Measurements from ENCODE around the gene MAEA. TPM values are rescaled to one million over a fixed set of nuclear protein-coding genes. Genes with fewer than 3 reads are reported as not detected.

Gene MAEA
- total RNA-seq, 1 donor from 2014 or later = 68.2 TPM

DNA sequence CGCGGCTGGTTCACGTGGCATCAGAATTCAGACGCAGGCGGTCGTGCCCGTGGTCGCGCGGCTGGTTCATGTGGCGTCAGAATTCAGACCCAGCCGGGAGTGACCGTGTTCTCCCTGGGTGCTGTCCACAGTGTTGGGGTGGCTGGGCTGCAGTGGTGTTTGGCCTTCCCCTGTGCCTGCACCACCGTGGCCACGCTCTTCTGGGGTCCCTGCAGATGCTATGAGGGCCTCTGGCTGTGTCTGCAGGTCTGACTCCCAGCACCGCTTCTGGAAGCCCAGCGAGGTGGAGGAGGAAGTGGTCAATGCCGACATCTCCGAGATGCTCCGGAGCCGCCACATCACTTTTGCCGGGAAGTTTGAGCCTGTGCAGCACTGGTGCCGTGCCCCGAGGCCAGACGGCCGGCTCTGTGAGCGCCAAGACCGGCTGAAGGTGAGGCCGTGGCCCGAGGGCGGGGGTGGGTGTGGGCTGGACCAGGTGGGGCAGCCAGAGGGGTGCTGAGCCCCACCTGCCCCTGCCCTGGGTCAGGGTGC is 90.2 kb downstream of the MAEA start:
- TF ChIP-seq, protein P1, sequence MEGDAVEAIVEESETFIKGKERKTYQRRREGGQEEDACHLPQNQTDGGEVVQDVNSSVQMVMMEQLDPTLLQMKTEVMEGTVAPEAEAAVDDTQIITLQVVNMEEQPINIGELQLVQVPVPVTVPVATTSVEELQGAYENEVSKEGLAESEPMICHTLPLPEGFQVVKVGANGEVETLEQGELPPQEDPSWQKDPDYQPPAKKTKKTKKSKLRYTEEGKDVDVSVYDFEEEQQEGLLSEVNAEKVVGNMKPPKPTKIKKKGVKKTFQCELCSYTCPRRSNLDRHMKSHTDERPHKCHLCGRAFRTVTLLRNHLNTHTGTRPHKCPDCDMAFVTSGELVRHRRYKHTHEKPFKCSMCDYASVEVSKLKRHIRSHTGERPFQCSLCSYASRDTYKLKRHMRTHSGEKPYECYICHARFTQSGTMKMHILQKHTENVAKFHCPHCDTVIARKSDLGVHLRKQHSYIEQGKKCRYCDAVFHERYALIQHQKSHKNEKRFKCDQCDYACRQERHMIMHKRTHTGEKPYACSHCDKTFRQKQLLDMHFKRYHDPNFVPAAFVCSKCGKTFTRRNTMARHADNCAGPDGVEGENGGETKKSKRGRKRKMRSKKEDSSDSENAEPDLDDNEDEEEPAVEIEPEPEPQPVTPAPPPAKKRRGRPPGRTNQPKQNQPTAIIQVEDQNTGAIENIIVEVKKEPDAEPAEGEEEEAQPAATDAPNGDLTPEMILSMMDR (IDR thresholded peaks at IDR 0.05; ENCODE audit: unreplicated experiment) = no peak
- DNase-seq (ENCODE audit: low spot score) = no peak
- H3K4me1 Mint-ChIP-seq (ENCODE audit: unreplicated experiment) = no peaks in the 10 kb centered on the region
- no peaks in the 10 kb centered on the region for H3K27me3 Mint-ChIP-seq (ENCODE audit: unreplicated experiment)
- no peak overlapping the region for H3K27ac Mint-ChIP-seq (ENCODE audit: unreplicated experiment)
- no peaks in the 10 kb centered on the region for H3K36me3 Mint-ChIP-seq (ENCODE audit: low read depth, unreplicated experiment)
- H3K4me3 Mint-ChIP-seq (ENCODE audit: unreplicated experiment) = no peak overlapping the region
- H3K9me3 Mint-ChIP-seq (ENCODE audit: unreplicated experiment) = no peaks in the 10 kb centered on the region

DNA sequence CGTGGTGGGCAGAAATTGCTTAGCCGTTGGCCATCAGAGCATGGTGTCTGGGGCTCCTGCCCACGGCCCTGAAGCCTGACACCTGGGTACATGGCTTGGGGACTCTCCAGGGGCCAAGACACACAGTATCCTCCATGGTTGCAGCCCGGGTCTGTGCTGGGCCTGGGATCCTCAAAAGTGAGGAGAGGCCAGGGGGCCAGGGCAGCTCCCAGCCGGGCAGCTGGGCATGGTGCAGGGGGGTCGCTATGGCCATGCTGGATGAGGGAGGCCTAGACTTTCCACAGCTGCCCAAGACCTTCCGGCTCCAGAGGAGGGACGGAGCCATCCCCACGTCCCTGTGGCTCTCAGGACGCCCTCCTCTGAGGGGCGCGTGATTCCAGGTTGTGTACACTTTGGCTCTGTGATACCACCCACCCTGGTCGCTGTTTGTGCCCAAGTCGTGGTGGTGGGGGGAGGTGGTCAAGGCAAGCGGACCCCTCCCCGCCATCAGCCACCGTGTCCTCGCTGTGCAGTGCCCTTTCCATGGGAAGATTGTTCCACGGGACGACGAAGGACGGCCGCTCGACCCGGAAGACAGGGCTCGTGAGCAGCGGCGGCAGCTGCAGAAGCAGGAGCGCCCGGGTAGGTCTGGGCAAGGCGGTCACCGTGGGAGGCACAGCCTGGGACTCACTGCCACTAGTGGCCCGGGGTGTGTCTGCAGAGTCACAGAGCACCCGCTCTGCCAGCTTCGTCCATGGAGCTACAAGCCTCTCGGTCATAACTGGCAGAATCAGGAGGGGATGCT is 90.9 kb downstream of the MAEA start:
- Mint-ChIP-seq H3K9me3 (ENCODE audit: unreplicated experiment) (no peaks in the 10 kb centered on the region), H3K27ac (ENCODE audit: unreplicated experiment) (no peak overlapping the region), H3K27me3 (ENCODE audit: unreplicated experiment) (no peaks in the 10 kb centered on the region), H3K36me3 (ENCODE audit: low read depth, unreplicated experiment) (no peaks in the 10 kb centered on the region), H3K4me3 (ENCODE audit: unreplicated experiment) (no peak overlapping the region), H3K4me1 (ENCODE audit: unreplicated experiment) (no peaks in the 10 kb centered on the region)
- DNase-seq (ENCODE audit: low spot score) = no peak
- TF ChIP-seq, protein P1 (IDR thresholded peaks at IDR 0.05; ENCODE audit: unreplicated experiment) = no peak

DNA sequence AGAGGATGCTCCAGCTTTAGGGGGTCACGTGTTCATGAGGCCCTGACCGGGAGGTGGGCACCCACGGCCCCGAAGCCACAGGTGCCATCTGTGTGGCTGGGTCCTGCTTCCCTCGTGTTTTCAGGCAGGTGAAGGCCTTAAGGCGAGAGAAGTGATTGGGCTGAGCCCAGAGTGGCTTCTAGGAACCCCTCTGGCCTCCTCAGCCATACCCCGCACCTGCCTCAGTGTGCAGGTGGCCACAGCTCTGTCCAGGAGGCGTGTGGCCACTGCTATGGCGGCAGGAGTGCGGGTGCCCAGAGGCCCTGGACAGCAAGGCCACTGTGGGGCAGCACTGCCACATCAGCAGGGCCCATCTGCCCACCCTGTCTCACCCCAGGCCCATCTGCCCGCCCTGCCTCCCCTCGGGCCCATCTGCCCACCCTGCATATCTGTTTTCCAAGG is 91.5 kb downstream of the MAEA start:
- TF ChIP-seq, protein P1 (IDR thresholded peaks at IDR 0.05; ENCODE audit: unreplicated experiment) = no peak
- Mint-ChIP-seq H3K27me3 (ENCODE audit: unreplicated experiment) (no peaks in the 10 kb centered on the region), H3K36me3 (ENCODE audit: low read depth, unreplicated experiment) (no peaks in the 10 kb centered on the region), H3K4me1 (ENCODE audit: unreplicated experiment) (no peaks in the 10 kb centered on the region), H3K4me3 (ENCODE audit: unreplicated experiment) (no peak overlapping the region), H3K27ac (ENCODE audit: unreplicated experiment) (no peak overlapping the region), H3K9me3 (ENCODE audit: unreplicated experiment) (no peaks in the 10 kb centered on the region)
- no peak for DNase-seq (ENCODE audit: low spot score)

DNA sequence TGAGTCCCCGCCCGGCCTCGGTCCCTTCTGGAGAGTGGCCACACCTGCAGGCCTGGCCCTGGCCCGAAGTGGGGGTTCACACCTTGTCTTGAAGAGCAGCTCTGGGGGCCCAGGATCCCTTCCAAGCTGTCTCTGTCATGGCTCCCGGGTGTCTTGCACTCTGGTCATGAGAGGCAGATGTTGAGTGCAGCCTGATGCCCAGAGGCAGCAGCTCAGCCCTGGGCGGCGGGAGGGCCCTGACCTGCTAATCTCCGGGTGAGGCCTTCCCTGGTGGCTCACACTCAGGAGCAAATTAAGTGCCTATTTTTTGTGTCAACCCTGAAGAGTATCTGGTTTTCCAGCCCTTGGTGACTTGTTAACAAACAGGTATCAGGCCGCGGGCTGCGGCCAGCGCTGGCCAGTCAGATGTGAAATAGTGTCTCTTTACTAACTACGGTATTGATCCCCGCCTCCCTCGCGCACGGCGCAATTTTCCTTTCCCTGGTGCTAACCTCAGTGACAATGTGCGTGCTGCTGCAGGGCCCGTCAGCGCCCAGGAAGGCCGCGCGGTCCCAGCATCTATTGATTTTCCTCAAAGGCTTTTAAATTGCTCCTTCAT is 92.4 kb downstream of the MAEA start:
- H3K4me3 Mint-ChIP-seq (ENCODE audit: unreplicated experiment) = no peak overlapping the region
- TF ChIP-seq, protein P1 (IDR thresholded peaks at IDR 0.05; ENCODE audit: unreplicated experiment) = no peak
- H3K36me3 Mint-ChIP-seq (ENCODE audit: low read depth, unreplicated experiment) = no peaks in the 10 kb centered on the region
- no peak overlapping the region for H3K27ac Mint-ChIP-seq (ENCODE audit: unreplicated experiment)
- no peaks in the 10 kb centered on the region for H3K27me3 Mint-ChIP-seq (ENCODE audit: unreplicated experiment)
- no peak for DNase-seq (ENCODE audit: low spot score)
- H3K4me1 Mint-ChIP-seq (ENCODE audit: unreplicated experiment) = no peaks in the 10 kb centered on the region
- no peaks in the 10 kb centered on the region for H3K9me3 Mint-ChIP-seq (ENCODE audit: unreplicated experiment)
